ENCODE results near the gene RAP1GAP. TPM values are rescaled to one million over a fixed set of nuclear protein-coding genes. Genes with fewer than 3 reads are reported as not detected.

The RAP1GAP gene
- total and polyA plus RNA-seq, 4 donors = 8.6 to 23.1 (median 11.3) TPM

DNA sequence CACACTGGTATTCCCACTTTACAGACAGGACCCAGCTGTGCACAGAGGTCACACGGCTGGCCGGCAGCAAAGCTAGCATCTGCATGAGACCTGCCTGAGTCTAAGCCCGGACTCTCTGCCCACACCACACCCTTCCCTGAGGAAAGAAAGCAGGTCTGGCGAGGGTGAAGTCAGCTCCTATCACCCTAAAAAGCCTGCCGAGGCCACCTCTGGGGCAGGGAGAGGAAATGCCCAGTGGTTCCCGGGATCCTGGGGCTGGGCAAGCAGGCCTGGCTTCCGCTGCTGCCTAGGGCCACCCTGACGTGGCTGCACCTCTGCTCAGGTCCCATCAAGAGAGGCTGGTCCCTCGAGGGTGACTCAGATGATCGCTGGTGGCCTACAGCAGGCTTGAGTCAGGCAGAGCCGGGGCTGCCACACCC is 42.2 kb downstream of the RAP1GAP start:
- H3K4me1 ChIP-seq (ENCODE audit: control insufficient read depth in 4 of 4, insufficient read depth in 4 of 4, low read length in 3 of 4) = peaks cover 14 to 30% (median 29%) of the 10 kb centered on the region in 4 donors
- no peaks in the 10 kb centered on the region for H3K9me3 ChIP-seq (ENCODE audit: control insufficient read depth in 4 of 4, low read length in 3 of 4)
- no peaks in the 10 kb centered on the region for H3K27me3 ChIP-seq (ENCODE audit: control insufficient read depth in 4 of 4, insufficient read depth in 4 of 4, low read length in 3 of 4)
- H3K36me3 ChIP-seq (ENCODE audit: control insufficient read depth in 4 of 4, insufficient read depth in 3 of 4, low read depth in 1 of 4, low read length in 3 of 4) = no peaks in the 10 kb centered on the region
- H3K4me3 ChIP-seq (ENCODE audit: low read depth in 1 of 3, low read length in 3 of 3) = no peak overlapping the region
- no peak overlapping the region for H3K9ac ChIP-seq (ENCODE audit: low read depth in 1 of 2, low read length in 2 of 2)
- WGBS = 90% methylated on average over 11 of the region's 11 CpGs
- no peak overlapping the region for H3K27ac ChIP-seq (ENCODE audit: low read depth in 1 of 2, low read length in 2 of 2)
- TF ChIP-seq GABPA (IDR thresholded peaks at IDR 0.05 in 1 of 2, conservative IDR thresholded peaks at IDR 0.05 in 1 of 2) (no peak), EGR1 (IDR thresholded peaks at IDR 0.05; ENCODE audit: low read depth in 2 of 2) (no peak), YY1 (IDR thresholded peaks at IDR 0.05) (no peak), NR2F2 (IDR thresholded peaks at IDR 0.05) (no peak), TAF1 (conservative IDR thresholded peaks at IDR 0.05) (no peak), HNF4A (conservative IDR thresholded peaks at IDR 0.05) (no peak), SP1 (IDR thresholded peaks at IDR 0.05) (no peak), JUND (IDR thresholded peaks at IDR 0.05) (no peak), RAD21 (IDR thresholded peaks at IDR 0.05) (no peak), FOXA1 (IDR thresholded peaks at IDR 0.05) (no peak), RXRA (IDR thresholded peaks at IDR 0.05) (no peak), HNF4G (IDR thresholded peaks at IDR 0.05) (no peak), FOXA2 (IDR thresholded peaks at IDR 0.05) (no peak)
- TF ChIP-seq, protein P1, sequence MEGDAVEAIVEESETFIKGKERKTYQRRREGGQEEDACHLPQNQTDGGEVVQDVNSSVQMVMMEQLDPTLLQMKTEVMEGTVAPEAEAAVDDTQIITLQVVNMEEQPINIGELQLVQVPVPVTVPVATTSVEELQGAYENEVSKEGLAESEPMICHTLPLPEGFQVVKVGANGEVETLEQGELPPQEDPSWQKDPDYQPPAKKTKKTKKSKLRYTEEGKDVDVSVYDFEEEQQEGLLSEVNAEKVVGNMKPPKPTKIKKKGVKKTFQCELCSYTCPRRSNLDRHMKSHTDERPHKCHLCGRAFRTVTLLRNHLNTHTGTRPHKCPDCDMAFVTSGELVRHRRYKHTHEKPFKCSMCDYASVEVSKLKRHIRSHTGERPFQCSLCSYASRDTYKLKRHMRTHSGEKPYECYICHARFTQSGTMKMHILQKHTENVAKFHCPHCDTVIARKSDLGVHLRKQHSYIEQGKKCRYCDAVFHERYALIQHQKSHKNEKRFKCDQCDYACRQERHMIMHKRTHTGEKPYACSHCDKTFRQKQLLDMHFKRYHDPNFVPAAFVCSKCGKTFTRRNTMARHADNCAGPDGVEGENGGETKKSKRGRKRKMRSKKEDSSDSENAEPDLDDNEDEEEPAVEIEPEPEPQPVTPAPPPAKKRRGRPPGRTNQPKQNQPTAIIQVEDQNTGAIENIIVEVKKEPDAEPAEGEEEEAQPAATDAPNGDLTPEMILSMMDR (IDR thresholded peaks at IDR 0.05; ENCODE audit: low read depth, low read length, missing input control) = no peak
- TF ChIP-seq, protein P2, sequence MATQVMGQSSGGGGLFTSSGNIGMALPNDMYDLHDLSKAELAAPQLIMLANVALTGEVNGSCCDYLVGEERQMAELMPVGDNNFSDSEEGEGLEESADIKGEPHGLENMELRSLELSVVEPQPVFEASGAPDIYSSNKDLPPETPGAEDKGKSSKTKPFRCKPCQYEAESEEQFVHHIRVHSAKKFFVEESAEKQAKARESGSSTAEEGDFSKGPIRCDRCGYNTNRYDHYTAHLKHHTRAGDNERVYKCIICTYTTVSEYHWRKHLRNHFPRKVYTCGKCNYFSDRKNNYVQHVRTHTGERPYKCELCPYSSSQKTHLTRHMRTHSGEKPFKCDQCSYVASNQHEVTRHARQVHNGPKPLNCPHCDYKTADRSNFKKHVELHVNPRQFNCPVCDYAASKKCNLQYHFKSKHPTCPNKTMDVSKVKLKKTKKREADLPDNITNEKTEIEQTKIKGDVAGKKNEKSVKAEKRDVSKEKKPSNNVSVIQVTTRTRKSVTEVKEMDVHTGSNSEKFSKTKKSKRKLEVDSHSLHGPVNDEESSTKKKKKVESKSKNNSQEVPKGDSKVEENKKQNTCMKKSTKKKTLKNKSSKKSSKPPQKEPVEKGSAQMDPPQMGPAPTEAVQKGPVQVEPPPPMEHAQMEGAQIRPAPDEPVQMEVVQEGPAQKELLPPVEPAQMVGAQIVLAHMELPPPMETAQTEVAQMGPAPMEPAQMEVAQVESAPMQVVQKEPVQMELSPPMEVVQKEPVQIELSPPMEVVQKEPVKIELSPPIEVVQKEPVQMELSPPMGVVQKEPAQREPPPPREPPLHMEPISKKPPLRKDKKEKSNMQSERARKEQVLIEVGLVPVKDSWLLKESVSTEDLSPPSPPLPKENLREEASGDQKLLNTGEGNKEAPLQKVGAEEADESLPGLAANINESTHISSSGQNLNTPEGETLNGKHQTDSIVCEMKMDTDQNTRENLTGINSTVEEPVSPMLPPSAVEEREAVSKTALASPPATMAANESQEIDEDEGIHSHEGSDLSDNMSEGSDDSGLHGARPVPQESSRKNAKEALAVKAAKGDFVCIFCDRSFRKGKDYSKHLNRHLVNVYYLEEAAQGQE (IDR thresholded peaks at IDR 0.05) = no peak
- TF ChIP-seq, protein P3, sequence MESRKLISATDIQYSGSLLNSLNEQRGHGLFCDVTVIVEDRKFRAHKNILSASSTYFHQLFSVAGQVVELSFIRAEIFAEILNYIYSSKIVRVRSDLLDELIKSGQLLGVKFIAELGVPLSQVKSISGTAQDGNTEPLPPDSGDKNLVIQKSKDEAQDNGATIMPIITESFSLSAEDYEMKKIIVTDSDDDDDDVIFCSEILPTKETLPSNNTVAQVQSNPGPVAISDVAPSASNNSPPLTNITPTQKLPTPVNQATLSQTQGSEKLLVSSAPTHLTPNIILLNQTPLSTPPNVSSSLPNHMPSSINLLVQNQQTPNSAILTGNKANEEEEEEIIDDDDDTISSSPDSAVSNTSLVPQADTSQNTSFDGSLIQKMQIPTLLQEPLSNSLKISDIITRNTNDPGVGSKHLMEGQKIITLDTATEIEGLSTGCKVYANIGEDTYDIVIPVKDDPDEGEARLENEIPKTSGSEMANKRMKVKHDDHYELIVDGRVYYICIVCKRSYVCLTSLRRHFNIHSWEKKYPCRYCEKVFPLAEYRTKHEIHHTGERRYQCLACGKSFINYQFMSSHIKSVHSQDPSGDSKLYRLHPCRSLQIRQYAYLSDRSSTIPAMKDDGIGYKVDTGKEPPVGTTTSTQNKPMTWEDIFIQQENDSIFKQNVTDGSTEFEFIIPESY (IDR thresholded peaks at IDR 0.05) = no peak
- TF ChIP-seq, protein P4, sequence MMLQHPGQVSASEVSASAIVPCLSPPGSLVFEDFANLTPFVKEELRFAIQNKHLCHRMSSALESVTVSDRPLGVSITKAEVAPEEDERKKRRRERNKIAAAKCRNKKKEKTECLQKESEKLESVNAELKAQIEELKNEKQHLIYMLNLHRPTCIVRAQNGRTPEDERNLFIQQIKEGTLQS (IDR thresholded peaks at IDR 0.05) = no peak
- TF ChIP-seq, protein P5, sequence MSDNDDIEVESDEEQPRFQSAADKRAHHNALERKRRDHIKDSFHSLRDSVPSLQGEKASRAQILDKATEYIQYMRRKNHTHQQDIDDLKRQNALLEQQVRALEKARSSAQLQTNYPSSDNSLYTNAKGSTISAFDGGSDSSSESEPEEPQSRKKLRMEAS (IDR thresholded peaks at IDR 0.05) = no peak
- DNase-seq (ENCODE audit: low spot score) = no peak

Data from liver (tissue), 9 donors.